ENCODE measurements around the gene CDH10. TPM values are rescaled to one million over a fixed set of nuclear protein-coding genes. Genes with fewer than 3 reads are reported as not detected.

Gene CDH10
- polyA plus RNA-seq, 3 donors = not detected

DNA sequence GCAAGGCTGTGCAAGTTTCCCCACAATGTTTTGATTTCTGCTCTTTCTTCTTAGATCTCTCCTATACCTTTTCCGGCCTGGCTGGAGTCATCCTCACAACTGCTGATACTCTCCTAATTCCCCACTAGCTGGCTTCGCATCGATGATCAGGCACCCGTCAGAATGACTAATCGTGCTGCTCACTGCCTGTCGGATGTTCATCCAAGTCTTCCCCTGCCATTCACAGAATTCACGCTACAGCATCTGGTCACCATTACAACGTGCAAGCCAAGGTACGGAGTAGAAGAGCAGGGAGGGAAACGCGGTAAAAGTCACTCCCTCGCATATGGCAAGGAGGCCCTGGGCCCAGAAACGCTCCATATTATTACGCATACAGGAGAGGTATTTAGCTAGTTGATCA is 35.1 kb downstream of the CDH10 start:
- Mint-ChIP-seq H3K9me3 (peaks cover 0 to 7% (median 0%) of the 10 kb centered on the region in 7 donors), H3K4me3 (no peak overlapping the region), H3K27ac (no peak overlapping the region), H3K36me3 (no peaks in the 10 kb centered on the region), H3K4me1 (peaks cover 3% of the 10 kb centered on the region), H3K27me3 (ENCODE audit: low read depth in 3 of 3) (no peaks in the 10 kb centered on the region)
- no peaks in the 10 kb centered on the region for H3K27me3 ChIP-seq (ENCODE audit: control insufficient read depth in 2 of 2, insufficient read depth in 2 of 2, low read length in 2 of 2)
- intact Hi-C loops (cut with micrococcal nuclease) = no loop called here
- H3K27ac ChIP-seq (ENCODE audit: low read depth in 1 of 2, low read length in 2 of 2) = no peak overlapping the region
- no peak for DNase-seq
- no peak overlapping the region for H3K9ac ChIP-seq (ENCODE audit: insufficient read depth, low read length, poor library complexity, severe bottlenecking)
- TF ChIP-seq, protein P1, sequence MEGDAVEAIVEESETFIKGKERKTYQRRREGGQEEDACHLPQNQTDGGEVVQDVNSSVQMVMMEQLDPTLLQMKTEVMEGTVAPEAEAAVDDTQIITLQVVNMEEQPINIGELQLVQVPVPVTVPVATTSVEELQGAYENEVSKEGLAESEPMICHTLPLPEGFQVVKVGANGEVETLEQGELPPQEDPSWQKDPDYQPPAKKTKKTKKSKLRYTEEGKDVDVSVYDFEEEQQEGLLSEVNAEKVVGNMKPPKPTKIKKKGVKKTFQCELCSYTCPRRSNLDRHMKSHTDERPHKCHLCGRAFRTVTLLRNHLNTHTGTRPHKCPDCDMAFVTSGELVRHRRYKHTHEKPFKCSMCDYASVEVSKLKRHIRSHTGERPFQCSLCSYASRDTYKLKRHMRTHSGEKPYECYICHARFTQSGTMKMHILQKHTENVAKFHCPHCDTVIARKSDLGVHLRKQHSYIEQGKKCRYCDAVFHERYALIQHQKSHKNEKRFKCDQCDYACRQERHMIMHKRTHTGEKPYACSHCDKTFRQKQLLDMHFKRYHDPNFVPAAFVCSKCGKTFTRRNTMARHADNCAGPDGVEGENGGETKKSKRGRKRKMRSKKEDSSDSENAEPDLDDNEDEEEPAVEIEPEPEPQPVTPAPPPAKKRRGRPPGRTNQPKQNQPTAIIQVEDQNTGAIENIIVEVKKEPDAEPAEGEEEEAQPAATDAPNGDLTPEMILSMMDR (IDR thresholded peaks at IDR 0.05) = no peak
- no peaks in the 10 kb centered on the region for H3K79me2 ChIP-seq (ENCODE audit: insufficient read depth, low read length)
- H4K20me1 ChIP-seq (ENCODE audit: insufficient read depth, low read length) = no peaks in the 10 kb centered on the region
- no peaks in the 10 kb centered on the region for H3K4me1 ChIP-seq (ENCODE audit: control insufficient read depth in 1 of 2, insufficient read depth in 2 of 2, low read length in 2 of 2)
- H3K4me3 ChIP-seq (replicated peaks in 1 of 3; ENCODE audit: low read depth in 2 of 3, low read length in 3 of 3) = no peak overlapping the region
- H3K9me3 ChIP-seq (replicated peaks in 1 of 2; ENCODE audit: control insufficient read depth in 1 of 2, insufficient read depth in 1 of 2, low read length in 2 of 2) = no peaks in the 10 kb centered on the region
- no peak overlapping the region for H2AFZ ChIP-seq (ENCODE audit: insufficient read depth, low read depth, low read length, poor library complexity, severe bottlenecking)
- H3K36me3 ChIP-seq (replicated peaks in 1 of 2; ENCODE audit: control insufficient read depth in 1 of 2, insufficient read depth in 2 of 2, low read length in 2 of 2) = no peaks in the 10 kb centered on the region
- no peak overlapping the region for H3K4me2 ChIP-seq (replicated peaks; ENCODE audit: extremely low read depth, low read length, poor library complexity, severe bottlenecking)
- 98% methylated on average over 9 of the region's 14 CpGs for WGBS (ENCODE audit: insufficient coverage)

DNA sequence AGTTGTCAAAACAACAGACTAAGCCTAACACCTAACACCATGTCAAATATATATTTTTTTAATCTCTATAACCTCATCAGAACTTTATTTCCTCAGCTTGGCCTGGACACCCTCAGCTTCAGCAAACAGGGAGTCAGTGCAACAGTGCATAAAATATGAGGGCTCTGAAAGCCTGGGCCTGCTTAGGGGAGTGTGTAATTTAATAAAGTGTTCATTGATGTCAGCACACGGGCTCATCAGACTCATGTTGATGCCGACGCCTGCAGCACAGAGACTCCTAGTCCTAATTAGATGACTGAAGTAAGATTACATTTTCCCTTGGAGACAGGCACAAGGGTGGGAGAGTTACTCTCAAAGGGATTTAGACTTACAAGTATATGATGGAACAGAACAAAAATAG is 37.8 kb downstream of the CDH10 start:
- intact Hi-C loops (cut with micrococcal nuclease) = no loop called here
- H3K4me3 Mint-ChIP-seq = no peak overlapping the region
- H3K79me2 ChIP-seq (ENCODE audit: insufficient read depth, low read length) = no peaks in the 10 kb centered on the region

More for the DNA sequence above, 37.8 kb downstream of the CDH10 start:
- Histone ChIP-seq H4K20me1 (ENCODE audit: insufficient read depth, low read length) (no peaks in the 10 kb centered on the region), H3K27ac (ENCODE audit: low read depth in 1 of 2, low read length in 2 of 2) (no peak overlapping the region), H3K9ac (ENCODE audit: insufficient read depth, low read length, poor library complexity, severe bottlenecking) (no peak overlapping the region), H3K4me1 (ENCODE audit: control insufficient read depth in 1 of 2, insufficient read depth in 2 of 2, low read length in 2 of 2) (no peaks in the 10 kb centered on the region), H3K4me2 (replicated peaks; ENCODE audit: extremely low read depth, low read length, poor library complexity, severe bottlenecking) (no peak overlapping the region), H2AFZ (ENCODE audit: insufficient read depth, low read depth, low read length, poor library complexity, severe bottlenecking) (no peak overlapping the region), H3K27me3 (ENCODE audit: control insufficient read depth in 2 of 2, insufficient read depth in 2 of 2, low read length in 2 of 2) (no peaks in the 10 kb centered on the region), H3K4me3 (replicated peaks in 1 of 3; ENCODE audit: low read depth in 2 of 3, low read length in 3 of 3) (no peak overlapping the region), H3K36me3 (replicated peaks in 1 of 2; ENCODE audit: control insufficient read depth in 1 of 2, insufficient read depth in 2 of 2, low read length in 2 of 2) (no peaks in the 10 kb centered on the region), H3K9me3 (replicated peaks in 1 of 2; ENCODE audit: control insufficient read depth in 1 of 2, insufficient read depth in 1 of 2, low read length in 2 of 2) (no peaks in the 10 kb centered on the region)
- Mint-ChIP-seq H3K4me1 (no peaks in the 10 kb centered on the region), H3K9me3 (peaks cover 0 to 9% (median 0%) of the 10 kb centered on the region in 7 donors), H3K27me3 (ENCODE audit: low read depth in 3 of 3) (no peaks in the 10 kb centered on the region), H3K36me3 (no peaks in the 10 kb centered on the region), H3K27ac (no peak overlapping the region)
- TF ChIP-seq, protein P1 (IDR thresholded peaks at IDR 0.05) = no peak
- DNase-seq = no peak
- no CpG with 5 or more reads among the region's 3 CpGs for WGBS (ENCODE audit: insufficient coverage)
